H9 (cell line): ENCODE results near the gene CCK. TPM values are rescaled to one million over a fixed set of nuclear protein-coding genes. Genes with fewer than 3 reads are reported as not detected.

Source experiments
- DNase-seq: peaks from one replicate; pipeline ENCODE4 v3.0.0-alpha.2; 2017
- H2AFZ ChIP-seq: one replicate; pipeline ENCODE4 v1.6.1; 2013; ENCODE audit warnings: mild to moderate bottlenecking, low read length, control low read depth, moderate library complexity
- H2AK5ac ChIP-seq: 2 replicates; pipeline ENCODE4 v1.6.1; 2013; ENCODE audit warnings: low read length, control low read depth, mixed read lengths; ENCODE audit not compliant: insufficient read length
- H2BK120ac ChIP-seq: one replicate; pipeline ENCODE4 v1.6.1; 2013; ENCODE audit warnings: low read depth, mild to moderate bottlenecking, low read length, control low read depth, inconsistent platforms; ENCODE audit not compliant: poor library complexity, severe bottlenecking
- H2BK12ac ChIP-seq: 2 replicates; pipeline ENCODE4 v1.6.1; 2013; ENCODE audit warnings: low read length, control low read depth, mixed read lengths, low read depth; ENCODE audit not compliant: insufficient read length
- H2BK15ac ChIP-seq: 2 replicates; pipeline ENCODE4 v1.6.1; 2013; ENCODE audit warnings: low read depth, low read length, control low read depth
- H2BK20ac ChIP-seq: one replicate; pipeline ENCODE4 v1.6.1; 2013; ENCODE audit warnings: low read depth, mild to moderate bottlenecking, low read length, control low read depth, inconsistent platforms; ENCODE audit not compliant: poor library complexity, severe bottlenecking
- H2BK5ac ChIP-seq: 2 replicates; pipeline ENCODE4 v1.6.1; 2013; ENCODE audit warnings: low read length, control low read depth, mixed read lengths; ENCODE audit not compliant: insufficient read length
- H3K14ac ChIP-seq: 2 replicates; pipeline ENCODE4 v1.6.1; 2013; ENCODE audit warnings: low read length, control low read depth; ENCODE audit not compliant: insufficient read depth
- H3K18ac ChIP-seq: 2 replicates; pipeline ENCODE4 v1.6.1; 2013; ENCODE audit warnings: low read depth, mild to moderate bottlenecking, mixed read lengths, low read length, control low read depth; ENCODE audit not compliant: insufficient read length
- H3K23ac ChIP-seq: 2 replicates; pipeline ENCODE4 v1.6.1; 2013; ENCODE audit warnings: low read length, control low read depth, mixed read lengths, low read depth; ENCODE audit not compliant: insufficient read length
- H3K23me2 ChIP-seq: 2 replicates; pipeline ENCODE4 v1.6.1; 2013; ENCODE audit warnings: low read depth, mild to moderate bottlenecking, mixed read lengths, low read length, control low read depth; ENCODE audit not compliant: insufficient read length, poor library complexity, severe bottlenecking
- H3K27ac ChIP-seq: 2 replicates; pipeline ENCODE4 v1.5.1; 2013; ENCODE audit warnings: low read length, control low read depth, mixed read lengths, low read depth; ENCODE audit not compliant: insufficient read length
- H3K27me3 ChIP-seq: 2 replicates; pipeline ENCODE4 v1.6.1; 2013; ENCODE audit warnings: low read length, control low read depth, inconsistent platforms; ENCODE audit not compliant: insufficient read depth
- H3K4ac ChIP-seq: 2 replicates; pipeline ENCODE4 v1.6.1; 2013; ENCODE audit warnings: low read depth, mild to moderate bottlenecking, control low read depth, inconsistent platforms, low read length, moderate library complexity
- H3K4me1 ChIP-seq: 2 replicates; pipeline ENCODE4 v1.6.1; 2013; ENCODE audit warnings: low read length, control low read depth, inconsistent platforms; ENCODE audit not compliant: insufficient read depth
- H3K4me2 ChIP-seq: 2 replicates; pipeline ENCODE4 v1.6.1; 2013; ENCODE audit warnings: low read length, control low read depth, mixed read lengths; ENCODE audit not compliant: insufficient read length, insufficient read depth
- H3K56ac ChIP-seq: 2 replicates; pipeline ENCODE4 v1.6.1; 2013; ENCODE audit warnings: low read depth, mild to moderate bottlenecking, mixed read lengths, low read length, control low read depth; ENCODE audit not compliant: insufficient read length
- H3K79me1 ChIP-seq: 2 replicates; pipeline ENCODE4 v1.6.1; 2013; ENCODE audit warnings: low read depth, mild to moderate bottlenecking, moderate library complexity, low read length, control low read depth, inconsistent platforms; ENCODE audit not compliant: insufficient read depth, poor library complexity, severe bottlenecking
- H3K79me2 ChIP-seq: 2 replicates; pipeline ENCODE4 v1.6.1; 2013; ENCODE audit warnings: low read length, control low read depth, inconsistent platforms; ENCODE audit not compliant: insufficient read depth
- H3K9ac ChIP-seq: 2 replicates; pipeline ENCODE4 v1.6.1; 2013; ENCODE audit warnings: low read length, control low read depth, mixed read lengths; ENCODE audit not compliant: insufficient read length; ENCODE audit errors: extremely low read depth
- H3K9me3 ChIP-seq: one replicate; pipeline ENCODE4 v1.6.1; 2013; ENCODE audit warnings: low read depth, low read length, inconsistent platforms; ENCODE audit not compliant: control insufficient read depth
- H3T11ph ChIP-seq: one replicate; pipeline ENCODE4 v1.6.1; 2013; ENCODE audit warnings: mild to moderate bottlenecking, low read length, control low read depth, inconsistent platforms
- H4K20me1 ChIP-seq: one replicate; pipeline ENCODE4 v1.6.1; 2013; ENCODE audit not compliant: control insufficient read depth, insufficient read length, insufficient read depth
- H4K5ac ChIP-seq: 2 replicates; pipeline ENCODE4 v1.6.1; 2013; ENCODE audit warnings: low read depth, mild to moderate bottlenecking, mixed read lengths, low read length, control low read depth; ENCODE audit not compliant: insufficient read length
- H4K8ac ChIP-seq: replicated peaks from 2 replicates; pipeline ENCODE4 v1.6.1; 2013; ENCODE audit warnings: low read length, control low read depth, mixed read lengths, low read depth; ENCODE audit not compliant: insufficient read length
- H4K91ac ChIP-seq: 2 replicates; pipeline ENCODE4 v1.6.1; 2013; ENCODE audit warnings: low read depth, mild to moderate bottlenecking, moderate library complexity, mixed read lengths, low read length, control low read depth; ENCODE audit not compliant: insufficient read length
- H3K27ac Mint-ChIP-seq, 3 experiments: 2 replicates in 2 of 3; 3 replicates in 1 of 3; pipeline ENCODE4 v1.8.0; 2020 to 2021; ENCODE audit warnings: mixed read lengths in 3 of 3, mild to moderate bottlenecking in 1 of 3, moderate library complexity in 1 of 3
- H3K27me3 Mint-ChIP-seq: 2 replicates; pipeline ENCODE4 v1.8.0; 2021; ENCODE audit warnings: low read depth, mild to moderate bottlenecking, moderate library complexity, mixed read lengths
- H3K36me3 Mint-ChIP-seq, 3 experiments: 2 replicates in 2 of 3; 3 replicates in 1 of 3; pipeline ENCODE4 v1.8.0; 2020 to 2021; ENCODE audit warnings: low read depth in 3 of 3, mixed read lengths in 3 of 3; ENCODE audit not compliant: insufficient read depth in 1 of 3
- H3K4me1 Mint-ChIP-seq, 2 experiments: 2 replicates each; pipeline ENCODE4 v1.8.0; 2020; ENCODE audit warnings: mixed read lengths in 2 of 2
- H3K4me3 Mint-ChIP-seq, 2 experiments: 2 replicates in 1 of 2; 3 replicates in 1 of 2; pipeline ENCODE4 v1.8.0; 2020 to 2021; ENCODE audit warnings: mild to moderate bottlenecking in 2 of 2, mixed read lengths in 2 of 2, moderate library complexity in 1 of 2
- H3K9me3 Mint-ChIP-seq, 2 experiments: 2 replicates in 1 of 2; 3 replicates in 1 of 2; pipeline ENCODE4 v1.8.0; 2020; ENCODE audit warnings: mild to moderate bottlenecking in 2 of 2, mixed read lengths in 2 of 2, moderate library complexity in 1 of 2
- WGBS: extraction: QIAGEN DNeasy Blood & Tissue Kit; methylation state at CpG from one replicate; pipeline ENCODE4 v1.1.7; 2013; ENCODE audit warnings: missing lambda C conversion rate, low lambda C conversion rate, mixed read lengths; ENCODE audit not compliant: insufficient read length; ENCODE audit errors: extremely low coverage; 5-methylcytosine and 5-hydroxymethylcytosine counted together
- total RNA-seq: library from RNA; stranded (reverse); gene quantifications from 2 replicates; pipeline ENCODE4 v1.2.1, GENCODE V29; 2021
- TF ChIP-seq, protein P1 (sequence below): fragments of 200-600 bp; sonication (generic); conservative IDR thresholded peaks from 3 replicates; pipeline ENCODE4 v1.8.0; 2021; ENCODE audit warnings: antibody characterized with exemption, mild to moderate bottlenecking

The CCK gene
- total RNA-seq, 1 experiment from 2014 or later: 0.37 TPM

DNA sequence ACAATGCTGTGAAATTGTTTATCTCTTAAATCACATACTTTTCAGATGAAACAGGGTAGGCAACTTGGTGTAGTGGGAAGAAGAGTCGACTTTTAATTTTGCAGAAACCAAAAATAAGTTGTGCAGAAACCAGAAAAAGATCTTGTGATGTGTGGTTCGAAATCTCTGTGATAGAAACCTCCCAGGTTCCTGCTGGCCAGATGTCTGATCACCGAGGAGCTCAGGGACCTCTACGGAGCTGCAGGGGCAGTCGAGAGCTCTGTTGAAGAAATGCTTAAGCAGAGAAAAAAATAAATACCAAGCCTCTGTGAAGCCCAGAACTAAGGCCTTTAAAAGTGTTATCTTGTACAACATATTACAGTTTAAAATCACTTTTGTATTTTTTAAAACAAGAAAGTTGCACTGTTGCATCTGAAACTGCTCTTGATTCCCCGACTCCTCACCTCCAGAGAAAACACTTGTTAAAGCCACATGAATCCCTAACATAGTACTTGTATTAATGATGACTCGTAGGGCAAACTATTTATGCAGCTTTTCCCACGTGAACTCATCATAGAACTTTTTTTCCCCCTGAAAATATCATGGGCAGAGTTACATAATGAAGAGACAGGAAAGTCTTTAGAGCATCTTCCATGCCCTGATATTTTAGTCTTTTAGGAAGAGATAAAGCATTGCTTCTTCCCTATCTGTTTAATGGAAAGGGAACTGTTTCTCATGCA lies 51.3 kb downstream of the CCK start:
- no peak overlapping the region for H2BK20ac ChIP-seq
- no CpG with 5 or more reads among the region's 8 CpGs for WGBS
- H3K23me2 ChIP-seq: no peaks in the 10 kb centered on the region
- Mint-ChIP-seq H3K27me3 (no peaks in the 10 kb centered on the region), H3K27ac (peak overlapping the region in 1 of 3 experiments; percentile 47; a peak in 1 of 7 replicates), H3K9me3 (no peaks in the 10 kb centered on the region), H3K36me3 (peaks cover 5 to 31% (median 25%) of the 10 kb centered on the region in 3 experiments), H3K4me3 (no peak overlapping the region), H3K4me1 (peaks cover 11 to 17% of the 10 kb centered on the region in 2 experiments)
- H3K23ac ChIP-seq: no peak overlapping the region
- no peak overlapping the region for H2BK120ac ChIP-seq
- no peaks in the 10 kb centered on the region for H3K79me1 ChIP-seq
- no peak overlapping the region for H3K18ac ChIP-seq
- H3K27me3 ChIP-seq: no peaks in the 10 kb centered on the region
- H3K27ac ChIP-seq: no peak overlapping the region
- DNase-seq: no peak
- H3K4me2 ChIP-seq: no peak overlapping the region
- no peak overlapping the region for H3K4ac ChIP-seq
- H2AK5ac ChIP-seq: no peak overlapping the region
- H2AFZ ChIP-seq: no peak overlapping the region
- no peaks in the 10 kb centered on the region for H3K79me2 ChIP-seq
- no peak overlapping the region for H2BK12ac ChIP-seq
- no peak overlapping the region for H2BK5ac ChIP-seq
- TF ChIP-seq, protein P1, sequence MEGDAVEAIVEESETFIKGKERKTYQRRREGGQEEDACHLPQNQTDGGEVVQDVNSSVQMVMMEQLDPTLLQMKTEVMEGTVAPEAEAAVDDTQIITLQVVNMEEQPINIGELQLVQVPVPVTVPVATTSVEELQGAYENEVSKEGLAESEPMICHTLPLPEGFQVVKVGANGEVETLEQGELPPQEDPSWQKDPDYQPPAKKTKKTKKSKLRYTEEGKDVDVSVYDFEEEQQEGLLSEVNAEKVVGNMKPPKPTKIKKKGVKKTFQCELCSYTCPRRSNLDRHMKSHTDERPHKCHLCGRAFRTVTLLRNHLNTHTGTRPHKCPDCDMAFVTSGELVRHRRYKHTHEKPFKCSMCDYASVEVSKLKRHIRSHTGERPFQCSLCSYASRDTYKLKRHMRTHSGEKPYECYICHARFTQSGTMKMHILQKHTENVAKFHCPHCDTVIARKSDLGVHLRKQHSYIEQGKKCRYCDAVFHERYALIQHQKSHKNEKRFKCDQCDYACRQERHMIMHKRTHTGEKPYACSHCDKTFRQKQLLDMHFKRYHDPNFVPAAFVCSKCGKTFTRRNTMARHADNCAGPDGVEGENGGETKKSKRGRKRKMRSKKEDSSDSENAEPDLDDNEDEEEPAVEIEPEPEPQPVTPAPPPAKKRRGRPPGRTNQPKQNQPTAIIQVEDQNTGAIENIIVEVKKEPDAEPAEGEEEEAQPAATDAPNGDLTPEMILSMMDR: no peak
- no peak overlapping the region for H2BK15ac ChIP-seq
- H3K14ac ChIP-seq: no peak overlapping the region
- H4K91ac ChIP-seq: no peak overlapping the region
- H3K56ac ChIP-seq: no peak overlapping the region
- H4K8ac ChIP-seq: no peak overlapping the region
- H3K4me1 ChIP-seq: no peaks in the 10 kb centered on the region
- H4K5ac ChIP-seq: no peak overlapping the region
- H3K9me3 ChIP-seq: no peaks in the 10 kb centered on the region
- no peak overlapping the region for H3K9ac ChIP-seq
- H4K20me1 ChIP-seq: no peaks in the 10 kb centered on the region
- H3T11ph ChIP-seq: no peak overlapping the region
